Activated T-cell treated with anti-CD3 and anti-CD28 coated beads, Interleukin-2, amount 50 U/mL, for 24 hours (primary cell): ENCODE results near the gene BRAT1.

Source experiments
- DNase-seq: peaks from one replicate; pipeline ENCODE4 v3.0.0-alpha.2; 2020
- H3K27ac Mint-ChIP-seq: 2 replicates; pipeline ENCODE4 v1.8.0; 2020; ENCODE audit warnings: mild to moderate bottlenecking, mixed read lengths
- H3K27me3 Mint-ChIP-seq: 2 replicates; pipeline ENCODE4 v1.8.0; 2020; ENCODE audit warnings: mixed read lengths
- H3K36me3 Mint-ChIP-seq: 2 replicates; pipeline ENCODE4 v1.8.0; 2020; ENCODE audit warnings: low read depth, mixed read lengths
- H3K4me1 Mint-ChIP-seq: 2 replicates; pipeline ENCODE4 v1.8.0; 2020; ENCODE audit warnings: low read depth, mixed read lengths
- H3K4me3 Mint-ChIP-seq: 2 replicates; pipeline ENCODE4 v1.8.0; 2020; ENCODE audit warnings: mild to moderate bottlenecking, moderate library complexity, mixed read lengths
- H3K9me3 Mint-ChIP-seq: 2 replicates; pipeline ENCODE4 v1.8.0; 2020; ENCODE audit warnings: mixed read lengths

Gene BRAT1

DNA sequence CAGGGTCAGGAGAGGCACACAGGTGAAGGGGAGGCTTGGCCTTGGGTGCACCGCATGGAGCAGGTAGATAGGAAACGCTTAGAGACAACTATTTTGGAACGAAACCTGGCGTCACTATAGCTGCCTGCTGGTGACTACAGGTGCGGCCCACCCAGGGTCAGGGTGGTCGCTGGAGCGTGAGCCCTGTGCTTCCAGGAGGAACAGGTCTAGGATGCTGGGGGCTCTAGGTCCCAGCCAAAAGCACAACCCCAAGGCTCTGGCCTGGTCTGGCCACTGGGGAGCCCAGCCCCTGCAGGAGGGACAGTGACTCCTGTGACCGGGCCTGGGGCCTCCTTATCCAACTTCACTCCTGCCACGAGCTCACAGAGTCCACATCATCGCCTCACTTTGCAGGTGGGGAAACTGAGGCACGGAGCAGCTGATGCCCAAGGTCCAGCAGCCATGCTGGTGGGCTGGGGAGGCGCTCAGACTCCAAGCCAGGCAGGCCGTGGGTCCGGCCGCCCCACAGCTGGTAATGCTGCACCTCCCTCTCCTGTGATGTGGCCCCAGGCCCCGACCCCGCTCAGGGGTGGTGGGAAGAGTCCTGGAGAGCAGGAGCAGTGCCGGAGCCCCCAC lies 26.7 kb downstream of the BRAT1 start:
- H3K27ac Mint-ChIP-seq = peak overlapping the region; percentile 87
- H3K4me1 Mint-ChIP-seq = peaks cover 58% of the 10 kb centered on the region

DNA sequence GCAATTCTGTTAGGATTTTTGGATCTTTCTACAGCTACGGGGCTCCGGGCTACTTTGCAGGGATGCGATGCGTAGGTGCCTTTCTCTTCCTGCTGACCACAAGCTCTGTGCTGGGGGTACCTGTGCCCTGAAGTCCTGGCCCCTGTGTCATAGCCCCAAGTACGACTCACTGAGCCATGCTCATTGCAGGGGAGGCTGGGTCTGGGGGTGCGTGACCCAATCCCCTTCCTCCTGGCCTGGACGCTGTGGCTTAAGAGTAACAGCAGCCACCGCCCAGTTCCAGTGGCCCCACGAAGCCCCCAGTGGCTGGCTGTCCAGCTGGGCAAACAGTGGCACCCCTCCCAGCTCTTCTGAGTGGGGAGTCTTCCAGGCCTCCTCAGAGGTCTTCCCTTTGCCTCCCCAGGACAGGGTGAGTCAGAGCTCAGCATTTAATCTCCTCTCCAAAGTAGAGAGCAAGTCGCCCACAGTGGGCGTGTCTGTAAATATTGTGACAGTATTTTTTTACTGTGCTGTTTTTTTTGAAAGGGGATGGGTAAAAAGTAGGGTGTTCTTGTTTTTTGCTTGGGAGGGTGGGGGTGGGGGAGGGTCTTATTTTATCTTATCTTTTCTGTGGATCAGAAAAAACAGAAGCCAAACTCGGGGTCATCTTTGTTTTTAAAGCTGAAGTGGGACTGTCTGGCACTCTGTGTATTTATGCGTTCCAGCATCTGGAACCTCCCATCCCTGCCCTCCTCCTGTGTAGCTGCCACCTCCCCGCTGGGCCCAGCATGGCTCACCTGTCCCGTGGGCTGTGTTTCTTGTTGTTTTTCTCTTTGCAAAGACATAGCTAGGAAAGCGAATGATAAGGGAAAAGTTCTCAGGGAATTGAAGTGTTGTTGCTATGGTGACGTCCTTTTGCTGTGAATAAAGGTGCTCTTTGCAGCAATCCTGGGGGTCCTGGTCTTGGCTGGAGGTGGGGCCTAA lies 27.5 kb downstream of the BRAT1 start:
- no peak for DNase-seq

More for the DNA sequence above, 26.7 kb downstream of the BRAT1 start:
- peaks cover 27% of the 10 kb centered on the region for H3K36me3 Mint-ChIP-seq
- no peaks in the 10 kb centered on the region for H3K27me3 Mint-ChIP-seq
- no peak overlapping the region for H3K4me3 Mint-ChIP-seq
- no peaks in the 10 kb centered on the region for H3K9me3 Mint-ChIP-seq
- DNase-seq = no peak

DNA sequence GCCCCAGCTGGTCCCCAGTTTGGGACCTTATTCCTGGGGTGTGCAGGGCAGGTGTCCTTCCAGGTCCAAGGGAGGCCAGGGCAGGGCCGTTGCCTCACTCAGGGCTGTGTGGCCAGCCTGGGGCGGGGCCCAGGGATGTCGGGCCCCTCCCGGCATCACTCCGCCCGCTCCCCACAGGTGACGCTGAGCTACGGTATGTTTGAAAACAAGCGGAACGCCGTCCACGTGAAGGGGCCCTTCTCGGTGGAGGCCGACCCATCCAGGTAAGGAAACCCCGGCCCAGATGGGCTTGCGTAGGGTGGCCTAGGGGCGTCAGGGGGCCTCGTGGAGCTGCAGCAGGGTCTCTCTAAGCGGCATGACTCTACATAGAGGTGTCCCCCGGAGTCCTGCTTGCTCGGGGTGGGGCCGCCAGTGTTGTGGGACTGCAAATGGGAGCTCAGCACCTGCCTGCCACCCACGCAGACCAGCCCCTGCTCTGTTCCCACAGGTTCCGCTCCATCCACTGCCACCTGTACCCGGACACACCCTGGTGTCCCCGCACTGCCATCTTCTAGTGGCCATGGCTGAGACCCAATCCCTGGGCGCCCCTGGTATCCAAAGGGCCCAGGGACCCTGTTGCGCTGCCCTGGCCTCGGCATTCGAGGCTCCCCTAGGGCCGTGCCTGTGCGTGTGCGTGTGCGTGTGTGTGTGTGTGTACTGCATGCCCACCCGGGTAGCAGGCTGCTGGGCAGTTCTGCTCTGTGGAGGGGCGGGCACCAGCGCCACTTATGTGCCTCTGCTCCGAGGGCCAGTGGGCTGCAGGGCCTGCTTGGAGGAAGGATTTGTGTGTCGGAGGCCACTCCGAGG lies 28.4 kb downstream of the BRAT1 start:
- H3K4me1 Mint-ChIP-seq = peaks cover 73% of the 10 kb centered on the region
- H3K36me3 Mint-ChIP-seq = peaks cover 30% of the 10 kb centered on the region
- no peak for DNase-seq
- no peaks in the 10 kb centered on the region for H3K27me3 Mint-ChIP-seq
- H3K27ac Mint-ChIP-seq = no peak overlapping the region
- H3K9me3 Mint-ChIP-seq = no peaks in the 10 kb centered on the region
- no peak overlapping the region for H3K4me3 Mint-ChIP-seq

More for the DNA sequence above, 27.5 kb downstream of the BRAT1 start:
- no peaks in the 10 kb centered on the region for H3K9me3 Mint-ChIP-seq
- peak overlapping the region; percentile 87 for H3K27ac Mint-ChIP-seq
- H3K4me3 Mint-ChIP-seq = no peak overlapping the region
- H3K27me3 Mint-ChIP-seq = no peaks in the 10 kb centered on the region
- peaks cover 64% of the 10 kb centered on the region for H3K4me1 Mint-ChIP-seq
- peaks cover 30% of the 10 kb centered on the region for H3K36me3 Mint-ChIP-seq

DNA sequence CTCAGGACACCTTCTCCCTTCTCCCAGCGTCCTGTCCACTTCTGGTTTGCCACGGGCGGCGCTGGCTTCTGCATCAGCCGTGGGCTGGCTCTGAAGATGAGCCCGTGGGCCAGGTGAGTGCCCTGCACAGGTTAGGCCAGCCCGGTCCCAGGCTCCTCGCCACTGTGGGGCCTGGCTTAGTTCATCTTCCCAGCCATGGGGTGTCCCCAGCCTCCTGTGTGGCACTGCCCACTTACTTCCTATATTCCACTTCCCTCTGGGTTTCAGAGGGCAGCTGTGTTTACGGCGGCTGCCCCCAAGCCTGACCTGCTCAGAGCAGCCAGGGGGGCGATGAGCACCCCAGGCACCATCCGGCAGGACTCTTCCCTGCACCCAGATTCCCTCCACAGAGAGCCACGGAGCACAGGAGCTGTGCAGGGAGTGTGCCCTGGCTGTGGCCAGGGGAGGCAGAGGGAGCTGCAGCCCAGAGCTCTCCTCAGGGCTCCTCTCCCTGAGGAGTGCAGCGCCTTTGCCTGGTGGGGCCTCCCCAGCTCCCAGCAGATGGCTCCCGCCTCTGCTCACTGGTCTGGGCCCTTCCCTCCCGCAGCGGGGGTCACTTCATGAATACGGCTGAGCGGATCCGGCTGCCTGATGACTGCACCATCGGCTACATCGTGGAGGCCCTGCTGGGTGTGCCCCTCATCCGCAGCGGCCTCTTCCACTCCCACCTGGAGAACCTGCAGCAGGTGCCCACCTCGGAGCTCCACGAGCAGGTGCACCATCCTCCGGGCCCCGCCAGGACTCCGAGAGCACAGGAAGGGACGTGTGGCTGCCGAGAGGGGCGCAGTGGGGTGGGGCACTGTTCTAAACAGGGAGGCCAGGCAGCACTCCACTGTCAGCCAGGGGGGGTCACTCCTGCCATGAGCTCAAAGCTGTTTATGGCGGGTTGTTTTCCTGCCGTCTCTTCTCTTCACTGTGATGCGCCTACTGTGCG lies 29.4 kb downstream of the BRAT1 start:
- Mint-ChIP-seq H3K4me1 (peaks cover 74% of the 10 kb centered on the region), H3K9me3 (no peaks in the 10 kb centered on the region), H3K27ac (no peak overlapping the region), H3K4me3 (no peak overlapping the region), H3K27me3 (no peaks in the 10 kb centered on the region), H3K36me3 (peaks cover 30% of the 10 kb centered on the region)
- DNase-seq = no peak

DNA sequence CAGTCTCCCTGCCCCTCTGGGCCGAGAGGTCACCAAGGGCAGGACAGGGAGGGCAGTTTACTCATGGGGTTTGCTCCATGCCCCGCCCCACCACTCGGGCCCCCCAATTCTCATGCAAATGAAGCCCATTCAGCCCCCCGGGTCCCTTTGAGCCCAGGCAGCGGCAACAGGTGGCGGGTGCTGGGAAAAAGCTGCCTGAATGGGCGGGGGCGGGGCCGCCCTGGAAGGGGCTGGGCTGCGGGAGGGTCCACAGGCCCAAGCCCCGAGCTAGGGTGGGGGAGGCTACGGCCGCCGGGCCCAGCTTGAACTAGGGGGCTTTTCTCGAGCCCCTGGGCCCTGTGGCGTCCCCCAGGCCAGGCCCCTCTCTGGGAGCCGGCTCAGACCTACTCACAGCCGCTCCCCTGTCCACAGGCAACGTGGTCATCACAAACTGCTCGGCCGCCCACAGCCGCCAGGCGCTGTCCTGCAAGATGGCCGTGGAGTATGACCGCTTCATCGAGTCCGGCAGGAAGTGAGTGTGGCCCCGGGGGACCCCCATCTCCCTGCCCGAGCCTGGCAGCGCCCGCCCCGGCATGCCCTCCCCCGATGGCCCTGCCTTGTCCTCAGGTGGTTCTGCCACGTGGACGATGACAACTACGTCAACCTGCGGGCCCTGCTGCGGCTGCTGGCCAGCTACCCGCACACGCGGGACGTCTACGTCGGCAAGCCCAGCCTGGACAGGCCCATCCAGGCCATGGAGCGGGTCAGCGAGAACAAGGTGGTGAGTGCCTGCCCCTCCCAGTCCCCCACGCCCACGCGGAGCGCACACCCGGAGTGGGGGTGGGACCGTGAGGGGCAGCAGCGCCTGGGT lies 30.3 kb downstream of the BRAT1 start:
- Mint-ChIP-seq H3K27ac (no peak overlapping the region), H3K4me1 (peaks cover 72% of the 10 kb centered on the region), H3K4me3 (no peak overlapping the region), H3K36me3 (peaks cover 34% of the 10 kb centered on the region), H3K9me3 (no peaks in the 10 kb centered on the region), H3K27me3 (no peaks in the 10 kb centered on the region)
- DNase-seq = no peak

DNA sequence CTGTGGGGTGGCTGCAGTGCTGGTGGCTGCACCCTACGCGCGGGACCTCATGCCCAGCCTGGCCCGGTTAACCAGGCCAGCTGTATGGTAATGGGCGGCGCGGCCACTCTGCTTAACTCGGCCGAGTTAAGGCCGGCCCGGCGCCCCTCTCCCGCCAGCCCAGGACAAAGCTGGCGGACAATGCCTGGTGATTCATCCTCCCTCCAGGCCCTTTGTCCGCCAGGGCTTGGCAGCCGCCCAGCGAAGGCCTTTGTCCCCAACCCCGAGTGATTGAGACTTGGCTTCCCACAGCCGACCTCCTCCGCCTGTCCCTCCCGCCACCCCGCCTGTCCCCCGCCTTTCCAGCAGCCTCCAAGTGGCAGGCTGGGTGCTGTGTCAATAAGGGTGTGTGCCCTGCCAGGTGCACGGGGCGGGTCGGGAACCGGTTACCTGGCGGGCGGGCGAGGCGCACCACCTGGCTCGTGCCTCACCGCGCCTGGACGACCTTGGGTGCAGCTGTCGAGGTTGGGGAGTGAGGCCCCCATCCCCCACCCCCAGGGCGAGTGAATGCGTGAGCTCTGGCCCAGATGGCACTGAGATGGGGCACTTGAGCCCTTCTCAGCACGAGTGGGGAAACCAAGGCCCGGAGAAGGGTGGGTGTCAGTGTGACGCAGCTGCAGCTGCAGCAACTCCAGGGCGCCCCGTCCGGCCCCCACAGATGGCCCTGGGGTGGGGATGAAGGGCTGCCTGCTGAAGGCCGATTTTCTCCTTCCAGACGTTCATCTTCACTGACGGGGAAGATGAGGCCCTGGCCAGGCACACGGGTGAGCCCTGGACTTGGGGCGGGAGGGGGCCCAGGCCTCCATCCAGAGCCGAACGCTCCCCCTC lies 31.1 kb downstream of the BRAT1 start:
- Mint-ChIP-seq H3K36me3 (peaks cover 34% of the 10 kb centered on the region), H3K27ac (peak overlapping the region; percentile 40)

DNA sequence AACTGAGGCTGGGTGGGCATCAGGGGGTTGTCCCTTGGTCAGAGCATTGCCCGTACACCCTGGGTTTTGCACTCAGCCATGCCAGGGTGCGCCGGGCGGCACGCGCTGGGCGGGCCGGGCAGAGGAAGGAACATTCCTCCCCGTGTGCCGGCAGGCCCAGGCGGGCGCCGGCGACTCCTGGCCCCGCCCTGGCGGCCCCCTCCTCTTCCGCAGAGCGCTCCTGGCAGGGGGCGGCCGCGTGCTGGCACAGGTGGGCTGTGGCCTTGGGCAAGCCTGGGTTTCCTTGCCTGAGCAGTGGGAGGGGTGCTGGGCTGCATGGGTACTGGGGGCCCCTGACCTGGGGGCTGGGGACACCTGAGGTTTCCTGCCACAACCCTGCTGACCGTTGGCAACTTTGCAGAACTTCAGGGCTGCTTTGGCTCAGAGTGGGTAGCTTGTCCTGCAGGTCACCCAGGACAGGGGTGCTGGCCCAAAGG lies 31.8 kb downstream of the BRAT1 start:
- H3K9me3 Mint-ChIP-seq = no peaks in the 10 kb centered on the region
- peak overlapping the region; percentile 92 for H3K4me3 Mint-ChIP-seq
- peak overlapping the region; percentile 40 for H3K27ac Mint-ChIP-seq
- H3K36me3 Mint-ChIP-seq = peaks cover 32% of the 10 kb centered on the region
- H3K27me3 Mint-ChIP-seq = no peaks in the 10 kb centered on the region
- DNase-seq = no peak
- peaks cover 63% of the 10 kb centered on the region for H3K4me1 Mint-ChIP-seq

More for the DNA sequence above, 31.1 kb downstream of the BRAT1 start:
- Mint-ChIP-seq H3K4me1 (peaks cover 65% of the 10 kb centered on the region), H3K27me3 (no peaks in the 10 kb centered on the region), H3K4me3 (peak overlapping the region; percentile 31), H3K9me3 (no peaks in the 10 kb centered on the region)
- DNase-seq = no peak

DNA sequence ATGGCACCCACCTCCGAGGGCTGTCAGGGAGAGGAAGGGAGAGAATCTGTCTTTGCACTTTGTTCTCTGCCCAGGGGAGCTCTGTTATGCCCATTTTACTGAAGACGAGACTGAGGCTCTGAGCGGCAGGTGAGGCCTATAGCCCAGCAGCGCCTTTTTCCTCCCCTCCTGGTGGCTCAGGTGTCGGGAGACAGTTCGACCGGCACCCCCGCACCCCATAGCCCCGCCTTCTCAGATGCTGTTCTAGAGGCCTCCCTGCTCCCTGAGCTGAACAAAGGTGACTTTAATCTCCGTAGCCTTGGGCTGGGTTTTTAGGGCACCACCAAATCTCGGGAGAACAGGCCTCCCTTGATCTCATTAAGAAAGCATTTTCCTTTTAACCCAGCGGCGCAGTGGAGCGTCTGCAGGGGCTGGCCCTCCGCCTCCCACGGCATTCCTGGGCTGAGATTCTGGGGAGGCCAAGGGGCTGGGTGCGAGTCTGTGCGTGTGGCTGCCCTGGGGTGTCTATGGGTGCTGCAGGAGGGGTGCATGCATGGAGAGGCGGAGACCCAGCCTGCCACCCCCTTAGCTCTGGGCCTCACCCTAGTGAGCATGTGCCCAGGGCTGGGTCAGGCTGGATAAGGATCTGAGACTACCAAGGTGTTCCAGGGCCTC lies 32.4 kb downstream of the BRAT1 start:
- peak overlapping the region; percentile 90 for H3K27ac Mint-ChIP-seq
- peaks cover 63% of the 10 kb centered on the region for H3K4me1 Mint-ChIP-seq

GRCh38 chr7:2521952-2522591 lies 33.3 kb downstream of the BRAT1 start:
- Mint-ChIP-seq H3K36me3 (peaks cover 22% of the 10 kb centered on the region), H3K4me1 (peaks cover 63% of the 10 kb centered on the region), H3K9me3 (no peaks in the 10 kb centered on the region), H3K27me3 (no peaks in the 10 kb centered on the region), H3K27ac (peak overlapping the region; percentile 90), H3K4me3 (peak overlapping the region; percentile 92)
- DNase-seq = peak; percentile 77

More for the DNA sequence above, 32.4 kb downstream of the BRAT1 start:
- Mint-ChIP-seq H3K4me3 (peak overlapping the region; percentile 92), H3K9me3 (no peaks in the 10 kb centered on the region), H3K36me3 (peaks cover 29% of the 10 kb centered on the region), H3K27me3 (no peaks in the 10 kb centered on the region)
- no peak for DNase-seq

- no peaks in the 10 kb centered on the region for H3K9me3 Mint-ChIP-seq
- H3K4me3 Mint-ChIP-seq = peak overlapping the region; percentile 92
- H3K36me3 Mint-ChIP-seq = peaks cover 16% of the 10 kb centered on the region
- peak overlapping the region; percentile 90 for H3K27ac Mint-ChIP-seq
- H3K4me1 Mint-ChIP-seq = peaks cover 59% of the 10 kb centered on the region
- H3K27me3 Mint-ChIP-seq = no peaks in the 10 kb centered on the region
- no peak for DNase-seq
Measured at GRCh38 chr7:2521341-2521745, 34.0 kb downstream of the BRAT1 start.

DNA sequence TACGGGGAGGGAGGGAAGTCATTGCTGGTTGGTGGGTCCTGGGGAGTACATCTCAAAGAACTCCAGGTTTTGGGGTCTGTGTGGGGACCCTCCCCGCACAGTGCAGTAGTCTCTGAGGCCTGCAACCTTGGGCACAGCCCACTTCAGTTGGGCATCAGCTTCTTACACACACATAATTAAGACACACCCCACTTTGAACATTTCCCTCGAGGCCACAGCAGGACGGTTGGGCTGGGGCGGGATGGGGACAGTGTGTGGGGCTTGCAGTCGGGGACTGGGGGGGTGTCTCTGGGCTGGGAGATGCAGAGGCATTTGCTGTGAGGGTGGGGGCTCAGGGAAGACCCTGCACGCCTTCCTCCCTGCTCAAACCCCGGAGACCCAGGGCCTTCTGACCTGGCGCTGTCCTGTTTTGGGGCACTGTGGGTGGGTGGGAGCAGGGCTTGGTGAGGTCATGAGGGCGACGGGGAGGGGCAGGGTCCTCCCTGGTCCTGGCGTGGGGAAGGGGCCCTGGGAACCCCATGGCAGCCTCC lies 34.5 kb downstream of the BRAT1 start:
- peak overlapping the region; percentile 86 for H3K27ac Mint-ChIP-seq
- peaks cover 54% of the 10 kb centered on the region for H3K4me1 Mint-ChIP-seq
- H3K27me3 Mint-ChIP-seq = no peaks in the 10 kb centered on the region
- H3K36me3 Mint-ChIP-seq = peaks cover 10% of the 10 kb centered on the region
- DNase-seq = no peak
- no peaks in the 10 kb centered on the region for H3K9me3 Mint-ChIP-seq
- peak overlapping the region; percentile 92 for H3K4me3 Mint-ChIP-seq
